ENCODE measurements around the gene HACD2.
A peak's percentile ranks its signal among the peaks of the same experiment; 100 is the strongest.
"Not testable (repeated sequence)": the region's sequence is repeated elsewhere in the genome, so short reads cannot be mapped to it uniquely, and the experiment has no call there.

HACD2 gene

DNA sequence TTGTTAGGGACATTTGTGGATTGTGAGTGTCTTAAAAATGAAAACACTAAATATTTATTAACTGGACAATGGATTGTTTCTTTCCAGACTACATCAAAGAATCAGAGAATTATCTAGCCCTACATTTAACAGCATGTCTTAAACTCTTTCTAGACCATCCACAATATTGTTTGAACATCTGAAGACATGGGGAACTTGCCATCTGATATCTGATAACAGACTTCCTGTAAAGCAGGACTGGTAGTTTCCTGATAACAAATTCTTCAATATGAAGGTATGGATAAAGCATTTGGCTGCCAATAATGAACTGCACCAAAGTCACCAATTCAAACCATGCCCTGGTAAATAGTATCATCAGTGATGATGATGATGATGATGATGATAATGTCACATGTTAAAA lies 26.2 kb upstream of the HACD2 start:
- TF ChIP-seq, protein P1, sequence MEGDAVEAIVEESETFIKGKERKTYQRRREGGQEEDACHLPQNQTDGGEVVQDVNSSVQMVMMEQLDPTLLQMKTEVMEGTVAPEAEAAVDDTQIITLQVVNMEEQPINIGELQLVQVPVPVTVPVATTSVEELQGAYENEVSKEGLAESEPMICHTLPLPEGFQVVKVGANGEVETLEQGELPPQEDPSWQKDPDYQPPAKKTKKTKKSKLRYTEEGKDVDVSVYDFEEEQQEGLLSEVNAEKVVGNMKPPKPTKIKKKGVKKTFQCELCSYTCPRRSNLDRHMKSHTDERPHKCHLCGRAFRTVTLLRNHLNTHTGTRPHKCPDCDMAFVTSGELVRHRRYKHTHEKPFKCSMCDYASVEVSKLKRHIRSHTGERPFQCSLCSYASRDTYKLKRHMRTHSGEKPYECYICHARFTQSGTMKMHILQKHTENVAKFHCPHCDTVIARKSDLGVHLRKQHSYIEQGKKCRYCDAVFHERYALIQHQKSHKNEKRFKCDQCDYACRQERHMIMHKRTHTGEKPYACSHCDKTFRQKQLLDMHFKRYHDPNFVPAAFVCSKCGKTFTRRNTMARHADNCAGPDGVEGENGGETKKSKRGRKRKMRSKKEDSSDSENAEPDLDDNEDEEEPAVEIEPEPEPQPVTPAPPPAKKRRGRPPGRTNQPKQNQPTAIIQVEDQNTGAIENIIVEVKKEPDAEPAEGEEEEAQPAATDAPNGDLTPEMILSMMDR (conservative IDR thresholded peaks at IDR 0.05; ENCODE audit: control insufficient read depth, insufficient read depth, low read depth, low read length), result no peak

DNA sequence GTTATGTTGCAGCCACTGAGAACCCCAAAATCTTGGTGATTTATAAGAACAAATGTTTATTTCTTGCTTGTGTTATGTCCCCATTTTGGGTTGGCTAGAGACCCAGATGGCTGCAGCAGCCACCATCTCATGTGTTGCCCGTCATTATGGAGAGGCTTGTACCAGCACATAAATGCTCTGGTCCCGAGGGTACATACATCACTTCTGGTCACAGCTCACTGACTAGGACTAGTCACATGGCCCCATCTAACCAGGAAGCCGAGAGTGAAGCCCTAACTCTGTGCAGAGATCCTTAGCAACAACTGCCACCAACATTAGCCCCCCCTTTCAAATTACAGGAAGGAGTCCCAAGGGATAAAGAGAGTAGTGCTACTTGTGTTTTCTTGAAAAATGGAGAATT lies 25.5 kb upstream of the HACD2 start:
- H3K4me3 ChIP-seq (ENCODE audit: control insufficient read depth, low read depth, low read length), result no peak overlapping the region
- DNase-seq (ENCODE audit: low read depth), result no peak
- TF ChIP-seq, protein P1 (conservative IDR thresholded peaks at IDR 0.05; ENCODE audit: control insufficient read depth, insufficient read depth, low read depth, low read length), result no peak

More for the DNA sequence above, 26.2 kb upstream of the HACD2 start:
- no peak for DNase-seq (ENCODE audit: low read depth)
- no peak overlapping the region for H3K4me3 ChIP-seq (ENCODE audit: control insufficient read depth, low read depth, low read length)

DNA sequence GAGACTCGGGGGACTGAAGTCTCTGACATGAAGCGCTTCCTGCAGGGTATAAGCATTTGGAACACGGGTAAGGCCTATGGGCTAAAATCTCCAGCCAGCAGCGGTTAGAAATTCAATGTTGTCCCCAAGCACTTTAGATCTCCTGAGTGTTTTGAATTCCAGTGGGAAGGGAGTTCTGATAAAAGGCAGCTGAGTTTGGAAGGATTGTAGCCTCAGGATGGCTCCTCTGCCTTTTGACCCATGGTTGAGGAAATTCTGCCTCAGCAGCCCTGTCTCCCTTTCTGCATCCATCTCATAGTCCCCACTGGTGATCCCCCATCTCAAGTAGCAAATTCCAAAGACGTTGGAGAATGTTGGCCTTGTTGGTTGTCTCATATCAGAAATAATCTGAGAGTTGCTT lies 24.2 kb upstream of the HACD2 start:
- H3K4me3 ChIP-seq (ENCODE audit: control insufficient read depth, low read depth, low read length), result no peak overlapping the region
- TF ChIP-seq, protein P1 (conservative IDR thresholded peaks at IDR 0.05; ENCODE audit: control insufficient read depth, insufficient read depth, low read depth, low read length), result no peak
- DNase-seq (ENCODE audit: low read depth), result no peak

DNA sequence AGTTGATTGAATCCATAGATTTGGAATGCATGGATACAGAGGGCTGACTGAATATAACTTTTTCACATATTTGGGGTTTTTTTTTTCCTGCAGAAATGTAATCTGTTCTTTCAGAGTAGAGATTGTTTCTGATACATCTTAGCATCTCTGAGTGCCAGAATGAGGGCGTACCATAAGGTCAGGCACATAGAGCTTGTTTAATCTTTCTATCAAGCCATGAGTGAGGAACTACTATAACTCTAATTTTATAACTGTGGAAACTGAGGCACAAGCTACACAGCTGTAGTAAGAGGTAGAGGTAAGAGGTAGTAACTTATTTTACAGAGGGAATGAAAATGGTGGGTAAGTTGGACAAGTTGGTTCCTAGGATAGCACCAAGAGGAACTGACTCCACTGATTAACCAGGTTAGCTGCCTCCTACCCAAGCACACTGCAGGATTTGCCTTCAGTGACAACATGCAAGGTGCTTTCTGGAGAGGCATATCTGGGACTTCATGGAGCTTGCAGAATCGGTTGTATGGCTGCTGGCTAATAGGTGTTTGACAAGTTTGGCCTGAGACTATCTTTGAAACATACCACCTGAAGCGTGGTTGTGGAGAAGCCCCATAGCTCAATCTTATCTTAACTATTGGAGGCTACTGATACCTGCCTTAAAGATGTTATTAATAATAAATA lies 23.5 kb upstream of the HACD2 start:
- no peak overlapping the region for H3K4me3 ChIP-seq (ENCODE audit: control insufficient read depth, low read depth, low read length)
- TF ChIP-seq, protein P1 (conservative IDR thresholded peaks at IDR 0.05; ENCODE audit: control insufficient read depth, insufficient read depth, low read depth, low read length), result no peak
- no peak for DNase-seq (ENCODE audit: low read depth)

DNA sequence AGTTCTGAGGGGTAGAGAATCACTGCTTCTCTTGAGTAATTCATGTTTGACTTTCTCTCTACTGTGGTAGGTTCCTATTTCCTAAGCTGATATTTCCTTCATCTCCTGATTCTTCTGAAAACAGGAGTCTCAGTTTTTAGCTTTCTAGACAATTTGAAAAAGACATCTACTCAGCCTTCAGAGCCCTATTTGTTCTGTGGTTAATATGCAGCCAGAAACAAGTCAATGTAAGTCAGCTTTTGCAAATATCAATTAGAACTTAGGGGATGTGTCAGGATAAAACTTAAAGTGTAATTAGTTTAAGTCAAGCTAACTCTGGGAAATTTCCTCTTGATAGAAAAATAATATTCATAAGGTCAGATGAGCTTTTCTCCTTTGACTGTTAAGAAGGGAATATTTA lies 21.7 kb upstream of the HACD2 start:
- TF ChIP-seq, protein P1 (conservative IDR thresholded peaks at IDR 0.05; ENCODE audit: control insufficient read depth, insufficient read depth, low read depth, low read length), result no peak
- H3K4me3 ChIP-seq (ENCODE audit: control insufficient read depth, low read depth, low read length), result no peak overlapping the region
- no peak for DNase-seq (ENCODE audit: low read depth)

DNA sequence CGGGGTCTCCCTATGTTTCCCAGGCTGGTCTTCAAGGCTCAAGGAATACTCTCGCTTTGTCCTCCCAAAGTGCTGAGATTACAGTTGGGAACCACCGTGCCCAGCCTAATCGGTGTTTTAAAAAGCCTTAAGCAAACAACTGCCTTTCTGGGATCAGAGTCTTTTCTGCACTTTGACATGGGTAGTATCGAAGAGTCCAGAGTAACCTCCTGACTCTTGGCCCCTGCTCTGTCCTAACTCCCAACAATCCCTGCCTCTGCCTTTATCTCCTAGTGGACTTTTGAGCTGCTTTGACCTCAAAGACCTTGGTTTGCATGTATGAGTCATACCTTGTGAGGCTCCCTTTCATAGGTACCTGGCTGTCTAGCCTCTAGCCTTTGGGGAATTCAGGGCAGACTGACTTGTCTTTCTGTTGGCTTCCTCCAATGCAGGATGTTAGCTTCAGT lies 21.0 kb upstream of the HACD2 start:
- DNase-seq (ENCODE audit: low read depth), result peak; percentile 19
- no peak overlapping the region for H3K4me3 ChIP-seq (ENCODE audit: control insufficient read depth, low read depth, low read length)
- TF ChIP-seq, protein P1 (conservative IDR thresholded peaks at IDR 0.05; ENCODE audit: control insufficient read depth, insufficient read depth, low read depth, low read length), result no peak

DNA sequence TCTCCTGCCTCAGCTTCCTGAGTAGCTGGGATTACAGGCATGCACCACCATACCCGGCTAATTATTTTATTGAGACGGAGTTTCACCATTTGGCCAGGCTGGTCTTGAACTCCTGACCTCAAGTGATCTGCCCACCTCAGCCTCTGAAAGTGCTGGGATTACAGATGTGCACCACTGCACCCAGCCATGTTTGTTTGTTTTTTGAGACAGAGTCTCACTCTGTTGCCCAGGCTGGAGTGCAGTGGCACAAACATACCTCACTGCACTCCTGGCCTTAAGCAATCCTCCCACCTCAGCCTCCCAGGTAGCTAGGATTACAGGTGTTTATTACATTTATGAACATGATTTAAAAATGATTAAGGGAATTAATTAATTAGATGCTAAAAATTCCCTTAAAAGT lies 18.3 kb upstream of the HACD2 start:
- not testable (repeated sequence) for H3K4me3 ChIP-seq (ENCODE audit: control insufficient read depth, low read depth, low read length); DNase-seq (ENCODE audit: low read depth)

Measured in fibroblast of mammary gland (primary cell).